RWPE1 (cell line): Measurements from ENCODE around the gene CCDC196.

Experiments
- CTCF ChIA-PET: fragments of 350-600 bp; sonication (Branson Sonifier 250); formaldehyde crosslinking; extraction: SDS; loops from one replicate; lab custom pipeline; 2021; lab: Yijun Ruan, JAX
- POLR2A ChIA-PET: fragments of 400-600 bp; formaldehyde crosslinking; extraction: SDS; loops from one replicate; lab custom pipeline; 2020; ENCODE audit warnings: antibody characterized with exemption; ENCODE audit not compliant: low non-redundant PET; lab: Yijun Ruan, JAX
- DNase-seq: peaks from one replicate; pipeline ENCODE4 v3.0.0; 2012; ENCODE audit warnings: low spot score
- H3K27ac ChIP-seq: fragments of 450-650 bp; 2 replicates; pipeline ENCODE4 v1.5.1; 2017
- CTCF ChIP-seq: fragments of 450-650 bp; conservative IDR thresholded peaks from 2 replicates; pipeline ENCODE4 v1.5.1; 2017; ENCODE audit warnings: low read depth, mild to moderate bottlenecking

The CCDC196 gene

GRCh38 chr14:66473223-66473622, 12.9 kb upstream of the CCDC196 start:
- no peak for DNase-seq
- TF ChIP-seq CTCF: no peak
- ChIA-PET CTCF (interaction anchor here (0.7 kb wide), 1 partner anchor 124 kb away, joined by 4 read pairs; no protein-coding TSS in a partner anchor), POLR2A (no interaction called here)
- H3K27ac ChIP-seq: no peak overlapping the region

GRCh38 chr14:66476964-66477363, 9.2 kb upstream of the CCDC196 start:
- no peak for TF ChIP-seq CTCF
- CTCF ChIA-PET: interaction anchor here (0.6 kb wide), 1 partner anchor 392 kb away, joined by 3 read pairs; no protein-coding TSS in a partner anchor
- H3K27ac ChIP-seq: no peak overlapping the region
- POLR2A ChIA-PET: no interaction called here
- peak; percentile 6 for DNase-seq

GRCh38 chr14:66477567-66477966, 8.6 kb upstream of the CCDC196 start:
- H3K27ac ChIP-seq: no peak overlapping the region
- DNase-seq: no peak
- no peak for TF ChIP-seq CTCF
- ChIA-PET POLR2A (no interaction called here), CTCF (interaction anchor here (0.6 kb wide), 3 partner anchors 54 to 392 kb away, joined by 3 to 5 read pairs (median 4); no protein-coding TSS in a partner anchor)

- POLR2A ChIA-PET: no interaction called here
- no peak overlapping the region for H3K27ac ChIP-seq
- no peak for DNase-seq
- TF ChIP-seq CTCF: no peak
- CTCF ChIA-PET: interaction anchor here (0.6 to 1.1 kb wide), 2 partner anchors 12 to 159 kb away, joined by 3 to 4 read pairs; no protein-coding TSS in a partner anchor
These were observed 3.3 kb upstream of the CCDC196 start for GRCh38 chr14:66482873-66483272.

GRCh38 chr14:66483322-66483721, 2.8 kb upstream of the CCDC196 start:
- H3K27ac ChIP-seq: no peak overlapping the region
- CTCF ChIA-PET: interaction anchor here (0.6 to 1.1 kb wide), 2 partner anchors 12 to 159 kb away, joined by 3 to 4 read pairs; no protein-coding TSS in a partner anchor
- no peak for TF ChIP-seq CTCF
- DNase-seq: peak; percentile 9
- POLR2A ChIA-PET: no interaction called here

- DNase-seq: no peak
- H3K27ac ChIP-seq: no peak overlapping the region
- CTCF ChIA-PET: no interaction called here
- POLR2A ChIA-PET: no interaction called here
- TF ChIP-seq CTCF: no peak
These were observed 1.1 kb upstream of the CCDC196 start for GRCh38 chr14:66485029-66485428.
